SK-N-SH (cell line): Measurements from ENCODE around the gene APBA2. TPM values are rescaled to one million over a fixed set of nuclear protein-coding genes. Genes with fewer than 3 reads are reported as not detected.
A peak's percentile ranks its signal among the peaks of the same experiment; 100 is the strongest.
"Not testable (repeated sequence)": the region's sequence is repeated elsewhere in the genome, so short reads cannot be mapped to it uniquely, and the experiment has no call there.

Source experiments
- CTCF ChIA-PET: fragments of 300-600, 350-600 bp; formaldehyde crosslinking; extraction: SDS; loops from one replicate; lab custom pipeline; 2021; lab: Yijun Ruan, JAX
- POLR2A ChIA-PET: fragments of 350-600 bp; sonication (Branson Sonifier 250); formaldehyde crosslinking; extraction: SDS; loops from one replicate; lab custom pipeline; 2020; ENCODE audit warnings: antibody characterized with exemption, inconsistent platforms; lab: Yijun Ruan, JAX
- DNase-seq: peaks from one replicate; pipeline ENCODE4 v3.0.0; 2012
- H2AFZ ChIP-seq: fragments of 200-600 bp; sonication (generic); 2 replicates; pipeline ENCODE4 v1.8.1; 2016; ENCODE audit warnings: antibody characterized with exemption, mild to moderate bottlenecking, low read depth
- H3F3A ChIP-seq: fragments of 200-600 bp; sonication (generic); replicated peaks from 2 replicates; pipeline ENCODE3; 2016; ENCODE audit warnings: antibody characterized with exemption, mild to moderate bottlenecking; ENCODE audit not compliant: insufficient read depth
- H3K27ac ChIP-seq, 2 experiments: fragments of 200-500 bp in 1 of 2; fragments of 200-600 bp in 1 of 2; sonication (Bioruptor generic) in 1 of 2; sonication (generic), shearing (Covaris generic) in 1 of 2; 2 replicates each; pipeline versions ENCODE4 v1.5.1 to v1.6.1; 2014 to 2016; ENCODE audit warnings: low read depth in 2 of 2, inconsistent platforms in 1 of 2, low read length in 1 of 2, mild to moderate bottlenecking in 1 of 2, mixed read lengths in 1 of 2
- H3K27me3 ChIP-seq: fragments of 200-600 bp; sonication (generic), shearing (Covaris generic); 2 replicates; pipeline ENCODE4 v1.6.1; 2016; ENCODE audit warnings: mixed run types; ENCODE audit not compliant: insufficient read depth
- H3K36me3 ChIP-seq, 2 experiments: fragments of 200-500 bp in 1 of 2; fragments of 200-600 bp in 1 of 2; sonication (Bioruptor generic) in 1 of 2; sonication (generic) in 1 of 2; replicated peaks in 1 of 2; 2 replicates each; pipeline versions ENCODE3 to v1.5.1; 2014 to 2016; ENCODE audit warnings: low read length in 1 of 2, mild to moderate bottlenecking in 1 of 2; ENCODE audit not compliant: insufficient read depth in 2 of 2, control insufficient read depth in 1 of 2
- H3K4me1 ChIP-seq, 2 experiments: fragments of 200-500 bp in 1 of 2; fragments of 200-600 bp in 1 of 2; sonication (Bioruptor generic) in 1 of 2; sonication (generic), shearing (Covaris generic) in 1 of 2; 2 replicates each; pipeline versions ENCODE4 v1.5.1 to v1.6.1; 2014 to 2016; ENCODE audit warnings: low read depth in 1 of 2, low read length in 1 of 2, mixed run types in 1 of 2; ENCODE audit not compliant: insufficient read depth in 2 of 2, control insufficient read depth in 1 of 2
- H3K4me2 ChIP-seq: fragments of 200-600 bp; sonication (generic), shearing (Covaris generic); 2 replicates; pipeline ENCODE4 v1.6.1; 2017; ENCODE audit warnings: mixed run types
- H3K4me3 ChIP-seq, 2 experiments: fragments of 200-500 bp in 1 of 2; fragments of 200-600 bp in 1 of 2; sonication (Bioruptor generic) in 1 of 2; sonication (generic), shearing (Covaris generic) in 1 of 2; 2 replicates each; pipeline versions ENCODE4 v1.5.1 to v1.8.1; 2014 to 2016; ENCODE audit warnings: low read depth in 2 of 2, inconsistent platforms in 1 of 2, low read length in 1 of 2, mild to moderate bottlenecking in 1 of 2, mixed read lengths in 1 of 2, moderate library complexity in 1 of 2
- H3K79me2 ChIP-seq: fragments of 200-600 bp; sonication (generic); 2 replicates; pipeline ENCODE4 v1.8.1; 2017; ENCODE audit warnings: mild to moderate bottlenecking; ENCODE audit not compliant: insufficient read depth
- H3K9ac ChIP-seq: fragments of 200-600 bp; sonication (generic); 2 replicates; pipeline ENCODE4 v1.6.1; 2017; ENCODE audit warnings: mixed run types
- H3K9me2 ChIP-seq: fragments of 200-600 bp; sonication (generic); 2 replicates; pipeline ENCODE4 v1.6.1; 2017; ENCODE audit warnings: mixed run types
- H3K9me3 ChIP-seq: fragments of 200-600 bp; sonication (generic); 2 replicates; pipeline ENCODE4 v1.6.1; 2017; ENCODE audit warnings: mixed run types, mild to moderate bottlenecking, moderate library complexity
- H4K20me1 ChIP-seq: fragments of 200-600 bp; sonication (generic); 2 replicates; pipeline ENCODE4 v1.6.1; 2017; ENCODE audit warnings: mild to moderate bottlenecking, mixed run types; ENCODE audit not compliant: insufficient read depth
- WGBS: methylation state at CpG from one replicate; pipeline ENCODE4 v1.1.6; 2017; ENCODE audit warnings: low lambda C conversion rate; 5-methylcytosine and 5-hydroxymethylcytosine counted together
- polyA plus RNA-seq, 3 experiments: library from polyadenylated mRNA; depleted of rRNA; stranded (reverse); fragments of >200 nt; gene quantifications; 2 replicates each; pipeline ENCODE4 v1.2.3, GENCODE V29; 2012

APBA2 gene
- polyA plus RNA-seq, 1 of the 3 experiments (the other 2 are of a cell fraction): 12.7 TPM

GRCh38 chr15:28847247-28847646 lies 38.5 kb upstream of the APBA2 start:
- DNase-seq, H3F3A ChIP-seq, H2AFZ ChIP-seq, H3K27me3 ChIP-seq, H3K4me3 ChIP-seq, H3K9ac ChIP-seq, H4K20me1 ChIP-seq, H3K27ac ChIP-seq, H3K9me2 ChIP-seq, H3K79me2 ChIP-seq, H3K4me2 ChIP-seq, H3K36me3 ChIP-seq, H3K9me3 ChIP-seq, CTCF ChIA-PET, POLR2A ChIA-PET, H3K4me1 ChIP-seq: not testable (repeated sequence)
- whole genome bisulfite sequencing: 77% methylated on average over 4 of the region's 5 CpGs

GRCh38 chr15:28847959-28848358 lies 37.8 kb upstream of the APBA2 start:
- H4K20me1 ChIP-seq, H3K27me3 ChIP-seq, H3K9me2 ChIP-seq, H3K9ac ChIP-seq, H3K4me1 ChIP-seq, H3K4me2 ChIP-seq, DNase-seq, H3K36me3 ChIP-seq, H2AFZ ChIP-seq, H3F3A ChIP-seq, H3K4me3 ChIP-seq, H3K27ac ChIP-seq, CTCF ChIA-PET, H3K9me3 ChIP-seq, POLR2A ChIA-PET, H3K79me2 ChIP-seq: not testable (repeated sequence)
- 91% methylated on average over 5 of the region's 9 CpGs for WGBS

GRCh38 chr15:28848521-28848920 lies 37.3 kb upstream of the APBA2 start, which contains the start of gene GOLGA6L7:
TSS of gene GOLGA6L7 (minus strand) at chr15:28848644. CDS start at chr15:28848549, 95 bp downstream.
- H3K9me2 ChIP-seq, H3K4me2 ChIP-seq, H2AFZ ChIP-seq, H3K4me1 ChIP-seq, H3K27ac ChIP-seq, H4K20me1 ChIP-seq, POLR2A ChIA-PET, H3K36me3 ChIP-seq, H3F3A ChIP-seq, H3K9ac ChIP-seq, H3K4me3 ChIP-seq, H3K79me2 ChIP-seq, H3K27me3 ChIP-seq, H3K9me3 ChIP-seq, CTCF ChIA-PET: not testable (repeated sequence)
- WGBS: 84% methylated on average over 13 of the region's 13 CpGs
- peak; percentile 52 for DNase-seq

- H2AFZ ChIP-seq, H3K79me2 ChIP-seq, POLR2A ChIA-PET, H3K9me3 ChIP-seq, H3K9ac ChIP-seq, H3K4me2 ChIP-seq, H3K27me3 ChIP-seq, H3K4me3 ChIP-seq, H3F3A ChIP-seq, H4K20me1 ChIP-seq, CTCF ChIA-PET, H3K27ac ChIP-seq, H3K9me2 ChIP-seq, DNase-seq, H3K36me3 ChIP-seq, H3K4me1 ChIP-seq: not testable (repeated sequence)
- WGBS: 87% methylated on average over 4 of the region's 17 CpGs
Observed at GRCh38 chr15:28849271-28849670, 36.5 kb upstream of the APBA2 start.

- H3K9me3 ChIP-seq, CTCF ChIA-PET, H3K27me3 ChIP-seq, H3K4me2 ChIP-seq, H3K4me3 ChIP-seq, H3K36me3 ChIP-seq, DNase-seq, H3F3A ChIP-seq, H3K79me2 ChIP-seq, POLR2A ChIA-PET, H2AFZ ChIP-seq, H3K27ac ChIP-seq, H3K9me2 ChIP-seq, H3K4me1 ChIP-seq, H3K9ac ChIP-seq, H4K20me1 ChIP-seq: not testable (repeated sequence)
- WGBS: 79% methylated on average over 12 of the region's 31 CpGs
Observed at GRCh38 chr15:28849766-28850165, 36.0 kb upstream of the APBA2 start.

GRCh38 chr15:28853654-28854053 lies 32.1 kb upstream of the APBA2 start:
- H3F3A ChIP-seq, H3K79me2 ChIP-seq, H3K36me3 ChIP-seq, H3K9me3 ChIP-seq, H2AFZ ChIP-seq, H3K9ac ChIP-seq, H3K4me2 ChIP-seq, DNase-seq, H3K27me3 ChIP-seq, H3K9me2 ChIP-seq, CTCF ChIA-PET, H4K20me1 ChIP-seq, H3K4me1 ChIP-seq, H3K4me3 ChIP-seq, H3K27ac ChIP-seq, POLR2A ChIA-PET: not testable (repeated sequence)
- 79% methylated on average over 5 of the region's 5 CpGs for WGBS

GRCh38 chr15:28854578-28854977 lies 31.2 kb upstream of the APBA2 start:
- H2AFZ ChIP-seq, H3K4me3 ChIP-seq, H3K27ac ChIP-seq, H3K4me2 ChIP-seq, H3K4me1 ChIP-seq, H3K9ac ChIP-seq, H3F3A ChIP-seq, H3K36me3 ChIP-seq, H3K27me3 ChIP-seq, H4K20me1 ChIP-seq, H3K9me3 ChIP-seq, H3K9me2 ChIP-seq, H3K79me2 ChIP-seq, POLR2A ChIA-PET, DNase-seq, CTCF ChIA-PET: not testable (repeated sequence)
- 83% methylated on average over 2 of the region's 2 CpGs for WGBS
